GM23338 (cell line): ENCODE data around the gene EDIL3. TPM values are rescaled to one million over a fixed set of nuclear protein-coding genes. Genes with fewer than 3 reads are reported as not detected.

Experiments used
- ATAC-seq: fragments of 200-7000 bp; cut with Tn5 transposase; 3 replicates; pipeline ENCODE4 v1.9.1; 2020
- DNase-seq: peaks from one replicate; pipeline ENCODE4 v3.0.0-alpha.2; 2015; ENCODE audit warnings: low spot score
- H2AFZ ChIP-seq: fragments of 200-600 bp; sonication (generic); 2 replicates; pipeline ENCODE4 v1.8.0; 2016; ENCODE audit warnings: antibody characterized with exemption, mild to moderate bottlenecking, moderate library complexity
- H3F3A ChIP-seq: fragments of 200-600 bp; sonication (generic); replicated peaks from 2 replicates; pipeline ENCODE4 v1.8.0; 2017; ENCODE audit warnings: antibody characterized with exemption, mixed run types, low read depth
- H3K27ac ChIP-seq: fragments of 200-600 bp; sonication (generic); 2 replicates; pipeline ENCODE4 v1.6.1; 2016; ENCODE audit warnings: low read depth
- H3K27me3 ChIP-seq: fragments of 200-600 bp; sonication (generic); 2 replicates; pipeline ENCODE4 v1.8.0; 2016; ENCODE audit warnings: mild to moderate bottlenecking, mixed run types, moderate library complexity; ENCODE audit not compliant: insufficient read depth
- H3K36me3 ChIP-seq: fragments of 200-600 bp; sonication (generic); 2 replicates; pipeline ENCODE4 v1.8.0; 2016; ENCODE audit warnings: mild to moderate bottlenecking; ENCODE audit not compliant: insufficient read depth
- H3K4me1 ChIP-seq: fragments of 200-600 bp; sonication (generic); 2 replicates; pipeline ENCODE4 v1.8.0; 2016; ENCODE audit warnings: mild to moderate bottlenecking, moderate library complexity; ENCODE audit not compliant: insufficient read depth
- H3K4me2 ChIP-seq: fragments of 200-600 bp; sonication (generic); 2 replicates; pipeline ENCODE4 v1.7.1; 2017; ENCODE audit warnings: mixed run types
- H3K4me3 ChIP-seq: fragments of 200-600 bp; sonication (generic); 2 replicates; pipeline ENCODE4 v1.6.1; 2016; ENCODE audit warnings: mixed run types
- H3K79me2 ChIP-seq: fragments of 200-600 bp; sonication (generic); replicated peaks from 2 replicates; pipeline ENCODE4 v1.8.0; 2017; ENCODE audit warnings: mild to moderate bottlenecking; ENCODE audit not compliant: insufficient read depth
- H3K9me2 ChIP-seq: fragments of 200-600 bp; sonication (generic); 2 replicates; pipeline ENCODE4 v1.8.0; 2017; ENCODE audit not compliant: insufficient read depth
- H4K20me1 ChIP-seq: fragments of 200-600 bp; sonication (generic); replicated peaks from 2 replicates; pipeline ENCODE4 v1.8.0; 2017; ENCODE audit warnings: mild to moderate bottlenecking; ENCODE audit not compliant: insufficient read depth
- H3K27ac Mint-ChIP-seq: 2 replicates; pipeline ENCODE4 v1.8.0; 2020; ENCODE audit warnings: inconsistent platforms, mild to moderate bottlenecking, moderate library complexity, mixed read lengths
- H3K27me3 Mint-ChIP-seq: 3 replicates; pipeline ENCODE4 v1.8.0; 2022; ENCODE audit warnings: low read depth, mild to moderate bottlenecking, moderate library complexity, mixed read lengths, inconsistent platforms; ENCODE audit not compliant: insufficient read depth, poor library complexity
- H3K36me3 Mint-ChIP-seq: 3 replicates; pipeline ENCODE4 v1.8.0; 2021; ENCODE audit warnings: low read depth, mild to moderate bottlenecking, inconsistent platforms, moderate library complexity, mixed read lengths
- H3K4me1 Mint-ChIP-seq: 3 replicates; pipeline ENCODE4 v1.8.0; 2020; ENCODE audit warnings: mild to moderate bottlenecking, inconsistent platforms, mixed read lengths
- H3K4me3 Mint-ChIP-seq: 3 replicates; pipeline ENCODE4 v1.8.0; 2021; ENCODE audit warnings: moderate library complexity, mild to moderate bottlenecking, inconsistent platforms, mixed read lengths
- H3K9me3 Mint-ChIP-seq: 3 replicates; pipeline ENCODE4 v1.8.0; 2020; ENCODE audit warnings: moderate library complexity, mild to moderate bottlenecking, inconsistent platforms, mixed read lengths
- CREB1 ChIP-seq: fragments of 250-450 bp; sonication (Bioruptor Pico); IDR thresholded peaks from 2 replicates; pipeline ENCODE4 v1.5.0; 2020; ENCODE audit warnings: low read depth, mild to moderate bottlenecking, moderate library complexity
- ETS1 ChIP-seq: IDR thresholded peaks from 2 replicates; pipeline ENCODE4 v1.6.1; 2016; ENCODE audit warnings: antibody characterized with exemption
- EZH2 ChIP-seq: fragments of 200-600 bp; sonication (generic); IDR thresholded peaks from one replicate; pipeline ENCODE4 v1.8.0; 2017; ENCODE audit warnings: antibody characterized with exemption, mild to moderate bottlenecking, low read depth; ENCODE audit not compliant: unreplicated experiment
- EZH2phosphoT487 ChIP-seq: fragments of 200-600 bp; sonication (generic); IDR thresholded peaks from one replicate; pipeline ENCODE4 v1.8.1; 2018; ENCODE audit warnings: antibody characterized with exemption; ENCODE audit not compliant: unreplicated experiment
- JUNB ChIP-seq: IDR thresholded peaks from one replicate; pipeline ENCODE4 v1.6.1; 2016; ENCODE audit warnings: antibody characterized with exemption; ENCODE audit not compliant: unreplicated experiment
- NANOG ChIP-seq: IDR thresholded peaks from 2 replicates; pipeline ENCODE4 v1.6.1; 2016; ENCODE audit warnings: antibody characterized with exemption, borderline replicate concordance
- POLR2AphosphoS5 ChIP-seq: IDR thresholded peaks from 2 replicates; pipeline ENCODE4 v1.6.1; 2016; ENCODE audit warnings: antibody characterized with exemption, low read depth
- STAT1 ChIP-seq: IDR thresholded peaks from one replicate; pipeline ENCODE4 v1.6.1; 2016; ENCODE audit warnings: antibody characterized with exemption; ENCODE audit not compliant: unreplicated experiment
- ZNF114 ChIP-seq: fragments of 250-450 bp; sonication (Bioruptor Pico); IDR thresholded peaks from 2 replicates; pipeline ENCODE4 v1.5.0; 2020; ENCODE audit warnings: mild to moderate bottlenecking, moderate library complexity
- ZNF331 ChIP-seq: fragments of 250-450 bp; sonication (Bioruptor Pico); IDR thresholded peaks from 2 replicates; pipeline ENCODE4 v1.5.0; 2020; ENCODE audit warnings: low read depth, mild to moderate bottlenecking, moderate library complexity
- ZNF462 ChIP-seq: fragments of 250-450 bp; sonication (Bioruptor Pico); IDR thresholded peaks from 2 replicates; pipeline ENCODE4 v1.5.0; 2020; ENCODE audit warnings: mild to moderate bottlenecking, moderate library complexity
- polyA plus RNA-seq: library from polyadenylated mRNA; unstranded; fragments of >200 nt; fragmentation: Nextera tagmentation; extraction: Ambion mirVana; gene quantifications from 2 replicates; pipeline ENCODE4 v1.2.1, GENCODE V29; 2016
- total RNA-seq: library from RNA; depleted of rRNA; stranded (reverse); fragments of >200 nt; shearing (Covaris generic); gene quantifications from 2 replicates; pipeline ENCODE4 v1.2.3, GENCODE V29; 2014
- TF ChIP-seq, protein P1 (sequence below): IDR thresholded peaks from one replicate; pipeline ENCODE4 v1.6.1; 2018; ENCODE audit warnings: antibody characterized with exemption; ENCODE audit not compliant: unreplicated experiment
- TF ChIP-seq, protein P2 (sequence below), 2 experiments: fragments of 200-600 bp in 1 of 2; sonication (generic) in 1 of 2; conservative IDR thresholded peaks; 2 replicates each; pipeline versions ENCODE4 v1.5.1 to v1.6.1; 2016 to 2017; ENCODE audit warnings: antibody characterized with exemption in 2 of 2, low read depth in 2 of 2, mild to moderate bottlenecking in 2 of 2, moderate library complexity in 1 of 2

The EDIL3 gene
- total and polyA plus RNA-seq, 2 experiments from 2014 or later: 43.3 to 61.9 TPM

DNA sequence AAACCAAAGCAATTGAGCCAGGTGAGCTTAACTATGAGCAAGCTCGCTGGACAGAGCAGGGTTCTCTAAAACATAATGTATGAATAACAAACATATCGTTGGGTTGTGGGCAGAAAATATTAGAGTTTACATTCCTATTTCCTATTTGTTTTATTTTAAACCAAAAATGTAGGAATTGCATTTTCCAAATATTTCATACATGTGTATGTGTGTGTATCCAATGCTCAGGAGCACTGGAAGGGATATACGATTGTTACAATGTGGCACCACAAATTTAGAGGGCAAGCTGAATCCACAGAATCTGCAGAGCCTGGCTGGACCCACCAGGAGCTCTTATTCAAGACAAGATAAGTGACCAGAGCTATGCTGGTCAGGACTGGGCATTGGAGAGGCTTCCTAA lies 338.7 kb downstream of the EDIL3 start:
- Histone ChIP-seq H3K79me2 (no peaks in the 10 kb centered on the region), H4K20me1 (no peaks in the 10 kb centered on the region), H3K27me3 (no peaks in the 10 kb centered on the region), H2AFZ (no peak overlapping the region), H3K4me3 (no peak overlapping the region), H3K27ac (no peak overlapping the region), H3F3A (no peaks in the 10 kb centered on the region), H3K4me1 (no peaks in the 10 kb centered on the region), H3K36me3 (no peaks in the 10 kb centered on the region; the same call in 1 of the 2 replicates), H3K9me2 (no peaks in the 10 kb centered on the region), H3K4me2 (no peak overlapping the region)
- DNase-seq: no peak
- Mint-ChIP-seq H3K27ac (no peak overlapping the region), H3K9me3 (peaks cover 15% of the 10 kb centered on the region), H3K4me1 (no peaks in the 10 kb centered on the region), H3K4me3 (no peak overlapping the region), H3K36me3 (peaks cover 15% of the 10 kb centered on the region), H3K27me3 (peaks cover under 1% of the 10 kb centered on the region)
- TF ChIP-seq ZNF462 (CRISPR knock-in tag) (no peak), JUNB (no peak), NANOG (no peak), ZNF114 (CRISPR knock-in tag) (no peak), POLR2AphosphoS5 (no peak), ZNF331 (CRISPR knock-in tag) (no peak), CREB1 (CRISPR knock-in tag) (no peak), EZH2phosphoT487 (no peak), EZH2 (no peak), ETS1 (no peak), STAT1 (no peak)
- TF ChIP-seq, protein P1, sequence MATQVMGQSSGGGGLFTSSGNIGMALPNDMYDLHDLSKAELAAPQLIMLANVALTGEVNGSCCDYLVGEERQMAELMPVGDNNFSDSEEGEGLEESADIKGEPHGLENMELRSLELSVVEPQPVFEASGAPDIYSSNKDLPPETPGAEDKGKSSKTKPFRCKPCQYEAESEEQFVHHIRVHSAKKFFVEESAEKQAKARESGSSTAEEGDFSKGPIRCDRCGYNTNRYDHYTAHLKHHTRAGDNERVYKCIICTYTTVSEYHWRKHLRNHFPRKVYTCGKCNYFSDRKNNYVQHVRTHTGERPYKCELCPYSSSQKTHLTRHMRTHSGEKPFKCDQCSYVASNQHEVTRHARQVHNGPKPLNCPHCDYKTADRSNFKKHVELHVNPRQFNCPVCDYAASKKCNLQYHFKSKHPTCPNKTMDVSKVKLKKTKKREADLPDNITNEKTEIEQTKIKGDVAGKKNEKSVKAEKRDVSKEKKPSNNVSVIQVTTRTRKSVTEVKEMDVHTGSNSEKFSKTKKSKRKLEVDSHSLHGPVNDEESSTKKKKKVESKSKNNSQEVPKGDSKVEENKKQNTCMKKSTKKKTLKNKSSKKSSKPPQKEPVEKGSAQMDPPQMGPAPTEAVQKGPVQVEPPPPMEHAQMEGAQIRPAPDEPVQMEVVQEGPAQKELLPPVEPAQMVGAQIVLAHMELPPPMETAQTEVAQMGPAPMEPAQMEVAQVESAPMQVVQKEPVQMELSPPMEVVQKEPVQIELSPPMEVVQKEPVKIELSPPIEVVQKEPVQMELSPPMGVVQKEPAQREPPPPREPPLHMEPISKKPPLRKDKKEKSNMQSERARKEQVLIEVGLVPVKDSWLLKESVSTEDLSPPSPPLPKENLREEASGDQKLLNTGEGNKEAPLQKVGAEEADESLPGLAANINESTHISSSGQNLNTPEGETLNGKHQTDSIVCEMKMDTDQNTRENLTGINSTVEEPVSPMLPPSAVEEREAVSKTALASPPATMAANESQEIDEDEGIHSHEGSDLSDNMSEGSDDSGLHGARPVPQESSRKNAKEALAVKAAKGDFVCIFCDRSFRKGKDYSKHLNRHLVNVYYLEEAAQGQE: no peak
- TF ChIP-seq, protein P2, sequence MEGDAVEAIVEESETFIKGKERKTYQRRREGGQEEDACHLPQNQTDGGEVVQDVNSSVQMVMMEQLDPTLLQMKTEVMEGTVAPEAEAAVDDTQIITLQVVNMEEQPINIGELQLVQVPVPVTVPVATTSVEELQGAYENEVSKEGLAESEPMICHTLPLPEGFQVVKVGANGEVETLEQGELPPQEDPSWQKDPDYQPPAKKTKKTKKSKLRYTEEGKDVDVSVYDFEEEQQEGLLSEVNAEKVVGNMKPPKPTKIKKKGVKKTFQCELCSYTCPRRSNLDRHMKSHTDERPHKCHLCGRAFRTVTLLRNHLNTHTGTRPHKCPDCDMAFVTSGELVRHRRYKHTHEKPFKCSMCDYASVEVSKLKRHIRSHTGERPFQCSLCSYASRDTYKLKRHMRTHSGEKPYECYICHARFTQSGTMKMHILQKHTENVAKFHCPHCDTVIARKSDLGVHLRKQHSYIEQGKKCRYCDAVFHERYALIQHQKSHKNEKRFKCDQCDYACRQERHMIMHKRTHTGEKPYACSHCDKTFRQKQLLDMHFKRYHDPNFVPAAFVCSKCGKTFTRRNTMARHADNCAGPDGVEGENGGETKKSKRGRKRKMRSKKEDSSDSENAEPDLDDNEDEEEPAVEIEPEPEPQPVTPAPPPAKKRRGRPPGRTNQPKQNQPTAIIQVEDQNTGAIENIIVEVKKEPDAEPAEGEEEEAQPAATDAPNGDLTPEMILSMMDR (conservative IDR thresholded peaks at IDR 0.05; ENCODE audit: low read depth in 2 of 2): no peak
- no peak for ATAC-seq
